CD4-positive, alpha-beta T cell treated with Interleukin-17A for 4 hours (primary cell): ENCODE data around the gene ORMDL2.
"Not testable (repeated sequence)": the region's sequence is repeated elsewhere in the genome, so short reads cannot be mapped to it uniquely, and the experiment has no call there.

Source experiments
- DNase-seq: peaks from one replicate; pipeline ENCODE4 v3.0.0-alpha.2; 2020; ENCODE audit warnings: mixed read lengths

The ORMDL2 gene

DNA sequence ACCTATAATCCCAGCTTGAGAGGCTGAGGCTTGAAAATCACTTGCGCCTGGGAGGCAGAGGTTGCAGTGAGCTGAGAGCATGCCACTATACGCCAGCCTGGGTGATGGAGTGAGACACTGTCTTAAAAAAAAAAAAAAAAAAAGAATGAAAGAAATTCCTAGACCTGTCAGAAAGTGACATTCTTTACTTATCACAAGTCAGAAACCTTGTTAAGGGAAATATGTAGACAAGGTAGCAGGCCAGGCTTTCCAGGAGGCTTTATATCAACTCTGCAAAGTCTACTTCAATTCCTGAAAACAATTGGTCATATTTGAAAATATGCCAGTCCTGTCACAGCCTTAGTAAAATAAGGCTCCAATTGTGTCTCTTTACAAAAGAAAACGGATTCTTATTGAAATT, 44.0 kb downstream of the ORMDL2 start:
- DNase-seq: no peak

DNA sequence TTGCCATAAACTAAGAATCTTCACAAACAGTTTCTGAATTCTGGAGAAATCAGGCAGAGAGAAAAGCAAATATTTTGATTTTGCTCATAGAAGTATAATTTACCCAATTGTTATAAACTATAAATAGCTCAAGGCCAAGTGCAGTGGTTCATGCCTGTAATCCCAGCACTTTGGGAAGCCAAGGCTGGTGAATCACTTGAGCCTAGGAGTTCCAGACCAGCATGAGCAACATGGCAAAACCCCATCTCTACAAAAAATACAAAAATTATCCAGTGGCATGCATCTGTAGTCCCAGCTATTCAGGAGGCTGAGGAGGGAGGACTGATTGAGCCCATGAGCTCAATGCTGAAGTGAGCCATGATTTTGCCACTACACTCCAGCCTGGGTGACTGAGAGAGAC, 44.4 kb downstream of the ORMDL2 start:
- no peak for DNase-seq

DNA sequence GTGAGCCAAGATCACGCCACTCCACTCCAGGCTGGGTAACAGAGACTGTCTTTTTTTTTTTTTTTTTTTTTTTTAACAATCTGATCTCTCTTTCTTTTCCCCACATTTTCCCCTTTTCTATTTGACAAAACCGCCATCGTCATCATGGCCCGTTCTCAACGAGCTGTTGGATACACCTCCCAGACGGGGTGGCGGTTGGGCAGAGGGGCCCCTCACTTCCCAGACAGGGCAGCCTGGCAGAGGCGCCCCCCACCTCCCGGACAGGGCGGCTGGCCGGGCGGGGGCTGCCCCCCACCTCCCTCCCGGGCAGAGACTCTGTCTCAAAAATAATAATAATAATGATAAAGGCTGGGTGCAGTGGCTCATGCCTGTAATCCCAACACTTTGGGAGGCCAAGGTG, 45.1 kb downstream of the ORMDL2 start:
- DNase-seq: not testable (repeated sequence)

DNA sequence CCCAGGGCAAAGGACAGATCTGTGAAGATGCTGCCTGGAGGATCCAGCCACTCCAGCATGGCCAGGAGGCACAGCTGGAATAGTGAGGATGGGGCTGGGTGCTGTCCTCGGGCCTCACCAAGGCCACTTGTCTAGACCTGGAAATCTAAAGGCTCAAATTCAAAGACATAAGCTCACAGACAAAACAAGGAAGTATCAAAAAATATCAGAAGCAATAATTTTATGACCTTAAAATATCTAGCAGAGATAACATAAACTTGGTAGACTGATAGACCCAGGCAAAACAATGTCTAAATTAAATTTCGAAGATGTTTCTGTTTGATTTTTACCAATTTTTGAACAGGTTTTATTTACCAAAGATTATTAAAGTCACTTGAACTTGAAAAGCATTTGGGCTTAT, 47.5 kb downstream of the ORMDL2 start:
- DNase-seq: no peak

DNA sequence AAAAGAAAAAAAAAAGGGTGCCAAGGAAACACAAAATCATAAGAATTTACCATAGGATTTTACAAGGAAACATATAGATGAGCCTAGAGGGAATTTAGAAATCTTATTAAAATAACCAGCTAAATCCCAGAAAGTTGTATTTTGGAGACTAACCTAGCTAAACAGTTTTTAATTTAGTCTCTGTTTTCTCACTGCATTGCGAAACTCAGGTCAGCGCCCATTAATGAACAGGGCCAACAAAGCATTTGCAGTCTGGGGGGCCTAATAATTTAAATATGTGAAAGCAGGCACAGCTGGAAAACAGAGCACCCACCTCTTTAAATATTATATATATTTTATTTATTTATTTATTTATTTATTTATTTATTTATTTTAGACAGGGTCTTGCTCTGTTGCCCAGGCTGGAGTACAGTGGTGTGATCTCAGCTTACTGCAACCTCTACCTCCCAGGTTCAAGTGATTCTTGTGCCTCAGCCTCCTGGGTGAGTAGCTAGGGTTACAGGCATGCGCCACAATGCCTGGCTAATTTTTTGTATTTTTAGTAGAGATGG, 48.7 kb downstream of the ORMDL2 start:
- DNase-seq: not testable (repeated sequence)
